Hepatocyte (in vitro differentiated cells): ENCODE measurements around the gene MICAL3. TPM values are rescaled to one million over a fixed set of nuclear protein-coding genes. Genes with fewer than 3 reads are reported as not detected.
A peak's percentile ranks its signal among the peaks of the same experiment; 100 is the strongest.

Experiments used
- DNase-seq: peaks from one replicate; pipeline ENCODE4 v3.0.0-alpha.2; 2016; ENCODE audit warnings: low spot score
- H2AFZ ChIP-seq: fragments of 200-600 bp; sonication (generic); 2 replicates; pipeline ENCODE4 v1.6.0; 2016; ENCODE audit warnings: antibody characterized with exemption, mild to moderate bottlenecking
- H3K27ac ChIP-seq: fragments of 200-600 bp; sonication (generic); 2 replicates; pipeline ENCODE4 v1.5.1; 2016; ENCODE audit warnings: mild to moderate bottlenecking
- H3K27me3 ChIP-seq: fragments of 200-600 bp; sonication (generic); 2 replicates; pipeline ENCODE4 v1.6.1; 2016
- H3K36me3 ChIP-seq: fragments of 200-600 bp; sonication (generic); replicated peaks from 2 replicates; pipeline ENCODE4 v1.5.1; 2016; ENCODE audit warnings: low read depth; ENCODE audit not compliant: insufficient read depth
- H3K4me1 ChIP-seq: fragments of 200-600 bp; sonication (generic); 2 replicates; pipeline ENCODE4 v1.5.1; 2016; ENCODE audit warnings: mild to moderate bottlenecking, moderate library complexity; ENCODE audit not compliant: insufficient read depth
- H3K4me2 ChIP-seq: fragments of 200-600 bp; sonication (generic); 2 replicates; pipeline ENCODE4 v1.6.0; 2016
- H3K4me3 ChIP-seq: fragments of 200-600 bp; sonication (generic); 2 replicates; pipeline ENCODE4 v1.5.1; 2016; ENCODE audit warnings: mild to moderate bottlenecking
- H3K79me2 ChIP-seq: fragments of 200-600 bp; sonication (generic); 2 replicates; pipeline ENCODE4 v1.6.0; 2017; ENCODE audit warnings: mild to moderate bottlenecking
- H3K9me2 ChIP-seq: fragments of 200-600 bp; sonication (generic); replicated peaks from 2 replicates; pipeline ENCODE4 v1.6.0; 2017; ENCODE audit warnings: mild to moderate bottlenecking; ENCODE audit not compliant: insufficient read depth
- H3K9me3 ChIP-seq: fragments of 200-600 bp; sonication (generic); 2 replicates; pipeline ENCODE4 v1.5.1; 2016; ENCODE audit warnings: low read depth, mild to moderate bottlenecking
- H4K20me1 ChIP-seq: fragments of 200-600 bp; sonication (generic); 2 replicates; pipeline ENCODE4 v1.6.0; 2016; ENCODE audit warnings: mild to moderate bottlenecking; ENCODE audit not compliant: insufficient read depth, poor library complexity, severe bottlenecking
- CTCF ChIP-seq: fragments of 200-600 bp; sonication (generic); IDR thresholded peaks from 2 replicates; pipeline ENCODE4 v1.5.1; 2016; ENCODE audit warnings: antibody characterized with exemption, mild to moderate bottlenecking; ENCODE audit not compliant: poor library complexity
- EZH2 ChIP-seq: fragments of 200-600 bp; sonication (generic); IDR thresholded peaks from 2 replicates; pipeline ENCODE4 v1.6.1; 2016; ENCODE audit warnings: antibody characterized with exemption, mild to moderate bottlenecking, borderline replicate concordance
- EZH2phosphoT487 ChIP-seq: fragments of 200-600 bp; sonication (generic); IDR thresholded peaks from one replicate; pipeline ENCODE4 v1.6.1; 2018; ENCODE audit warnings: antibody characterized with exemption, mild to moderate bottlenecking, low read depth, moderate library complexity; ENCODE audit not compliant: unreplicated experiment, severe bottlenecking
- WGBS: methylation state at CpG from one replicate; pipeline ENCODE4 v1.1.6; 2016; ENCODE audit warnings: low lambda C conversion rate; ENCODE audit errors: missing lambda C conversion rate; 5-methylcytosine and 5-hydroxymethylcytosine counted together
- polyA plus RNA-seq: library from polyadenylated mRNA; unstranded; fragments of >200 nt; fragmentation: Nextera tagmentation; extraction: Ambion mirVana; gene quantifications from 2 replicates; pipeline ENCODE4 v1.2.1, GENCODE V29; 2016
- total RNA-seq: library from RNA; depleted of rRNA; stranded (reverse); fragments of >200 nt; gene quantifications from 2 replicates; pipeline ENCODE4 v1.2.3, GENCODE V29; 2014

MICAL3 gene
- total and polyA plus RNA-seq, 2 experiments from 2014 or later, result 4.6 to 22.7 TPM

DNA sequence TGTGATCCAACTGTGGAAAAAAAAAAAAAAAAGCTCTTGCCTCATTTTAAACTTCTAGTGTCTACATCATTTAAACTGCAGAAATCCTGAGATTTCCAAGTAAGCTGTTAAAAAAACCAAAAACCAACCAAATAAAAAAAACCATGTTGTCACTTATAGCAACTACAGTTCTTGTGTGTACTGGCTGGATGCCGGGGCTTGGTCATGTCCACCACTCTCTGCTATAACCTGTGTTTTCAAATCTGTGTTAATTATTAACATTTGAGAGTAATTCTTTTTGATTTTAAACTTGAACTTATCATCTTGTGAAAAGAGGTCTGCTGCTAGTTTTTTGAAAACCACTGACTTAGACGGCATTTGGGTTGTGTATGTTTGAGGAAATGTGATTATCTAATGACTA lies 217.9 kb downstream of the MICAL3 start:
- no peaks in the 10 kb centered on the region for H3K9me3 ChIP-seq
- H3K9me2 ChIP-seq, result no peaks in the 10 kb centered on the region
- no peak overlapping the region for H3K4me3 ChIP-seq
- H3K27me3 ChIP-seq, result no peaks in the 10 kb centered on the region
- H3K4me1 ChIP-seq, result no peaks in the 10 kb centered on the region
- no peaks in the 10 kb centered on the region for H3K36me3 ChIP-seq
- no peaks in the 10 kb centered on the region for H4K20me1 ChIP-seq
- H3K79me2 ChIP-seq, result no peaks in the 10 kb centered on the region
- TF ChIP-seq CTCF, result no peak
- no peak for TF ChIP-seq EZH2
- TF ChIP-seq EZH2phosphoT487, result no peak
- H3K27ac ChIP-seq, result peak overlapping the region; percentile 0
- H2AFZ ChIP-seq, result no peak overlapping the region
- no peak for DNase-seq
- no peak overlapping the region for H3K4me2 ChIP-seq
- 69% methylated on average over 2 of the region's 2 CpGs for WGBS

DNA sequence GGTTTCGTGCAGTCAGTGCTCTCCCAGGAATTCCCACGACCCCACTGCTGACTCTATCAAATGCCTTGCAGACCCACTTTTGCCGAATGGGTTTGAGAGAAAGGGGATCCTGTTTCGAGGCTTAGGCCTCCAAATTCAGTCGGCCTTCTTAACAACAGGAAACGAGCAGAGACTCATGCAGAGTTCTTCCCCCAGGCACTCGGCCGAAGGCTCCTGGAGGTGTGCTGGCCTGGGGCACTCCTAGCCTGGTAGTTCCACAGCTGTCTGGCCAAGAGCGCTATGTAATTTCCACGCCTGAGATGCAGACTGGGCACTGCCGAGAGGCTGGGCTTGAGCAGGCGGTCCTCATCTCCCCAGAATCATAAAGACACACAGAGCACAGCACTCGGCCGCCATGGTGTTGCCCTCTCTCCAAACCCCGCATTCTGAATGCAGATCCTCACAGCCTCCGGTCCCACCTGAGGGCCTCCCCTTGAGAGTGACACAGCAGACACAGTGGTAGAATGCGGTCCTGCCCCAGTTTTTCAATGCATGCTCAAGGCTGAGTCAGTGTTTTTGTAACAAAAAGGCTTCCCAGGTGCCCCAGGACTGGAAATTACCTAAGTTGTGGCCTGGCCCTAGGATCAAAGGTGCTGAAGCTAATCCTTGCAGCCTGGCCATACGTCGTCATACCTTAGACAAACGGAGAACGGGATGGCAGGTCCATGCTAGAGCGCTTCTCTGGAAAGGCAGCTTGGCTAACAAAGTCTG lies 219.9 kb downstream of the MICAL3 start:
- H3K9me2 ChIP-seq, result no peaks in the 10 kb centered on the region
- H3K4me2 ChIP-seq, result no peak overlapping the region
- H3K27me3 ChIP-seq, result no peaks in the 10 kb centered on the region
- no peak overlapping the region for H2AFZ ChIP-seq
- no peak overlapping the region for H3K4me3 ChIP-seq
- H3K4me1 ChIP-seq, result peaks cover 7% of the 10 kb centered on the region
- no peaks in the 10 kb centered on the region for H3K79me2 ChIP-seq
- 88% methylated on average over 22 of the region's 22 CpGs for WGBS
- H4K20me1 ChIP-seq, result no peaks in the 10 kb centered on the region
- TF ChIP-seq CTCF (no peak), EZH2 (no peak), EZH2phosphoT487 (no peak)
- no peaks in the 10 kb centered on the region for H3K9me3 ChIP-seq
- no peaks in the 10 kb centered on the region for H3K36me3 ChIP-seq
- no peak for DNase-seq
- H3K27ac ChIP-seq, result no peak overlapping the region

DNA sequence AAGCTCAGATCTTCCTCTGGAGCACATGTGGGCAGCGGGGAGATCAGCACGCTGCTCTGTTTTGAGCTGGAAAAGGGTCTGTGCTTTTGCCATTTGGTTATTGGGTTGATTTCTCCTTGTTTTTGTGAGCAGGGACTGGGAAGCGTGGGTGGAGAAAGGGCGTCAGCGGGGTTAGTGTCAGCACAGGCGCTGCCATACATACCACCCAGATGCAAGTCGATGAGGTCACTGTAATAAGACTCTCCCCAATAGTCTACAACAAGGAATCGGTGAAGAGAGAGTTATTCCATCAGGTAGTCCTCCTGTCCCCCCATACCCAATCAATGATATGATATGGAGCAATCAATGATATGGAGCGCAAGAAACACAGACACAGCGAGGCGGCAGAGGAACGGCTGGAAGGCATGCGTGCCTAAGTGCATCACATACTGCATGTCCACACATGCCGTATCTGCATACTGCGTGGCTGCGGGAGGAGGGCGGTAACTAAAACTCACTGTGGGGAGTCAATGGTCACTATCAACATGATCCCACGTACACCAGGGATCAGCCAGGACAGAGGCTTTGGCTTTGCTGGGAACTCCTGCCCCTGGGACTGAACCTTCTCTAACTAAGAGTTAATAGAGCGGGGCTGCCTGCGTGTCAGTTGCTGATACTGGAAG lies 220.6 kb downstream of the MICAL3 start:
- H3K79me2 ChIP-seq, result no peaks in the 10 kb centered on the region
- H3K4me3 ChIP-seq, result no peak overlapping the region
- no peak overlapping the region for H3K4me2 ChIP-seq
- no peak overlapping the region for H2AFZ ChIP-seq
- DNase-seq, result no peak
- no peak overlapping the region for H3K27ac ChIP-seq
- H3K36me3 ChIP-seq, result no peaks in the 10 kb centered on the region
- no peaks in the 10 kb centered on the region for H3K9me2 ChIP-seq
- no peaks in the 10 kb centered on the region for H3K27me3 ChIP-seq
- H3K4me1 ChIP-seq, result peaks cover 7% of the 10 kb centered on the region
- no peaks in the 10 kb centered on the region for H4K20me1 ChIP-seq
- H3K9me3 ChIP-seq, result no peaks in the 10 kb centered on the region
- TF ChIP-seq EZH2 (no peak), CTCF (no peak), EZH2phosphoT487 (no peak)
- 95% methylated on average over 20 of the region's 20 CpGs for WGBS
